GM21447 (cell line): ENCODE results near the gene TPGS1.

ENCODE experiments used
- ATAC-seq: cut with Tn5 transposase; IDR thresholded peaks from one replicate; pipeline ENCODE4 v1.9.1; 2021; ENCODE audit not compliant: unreplicated experiment

TPGS1 gene

DNA sequence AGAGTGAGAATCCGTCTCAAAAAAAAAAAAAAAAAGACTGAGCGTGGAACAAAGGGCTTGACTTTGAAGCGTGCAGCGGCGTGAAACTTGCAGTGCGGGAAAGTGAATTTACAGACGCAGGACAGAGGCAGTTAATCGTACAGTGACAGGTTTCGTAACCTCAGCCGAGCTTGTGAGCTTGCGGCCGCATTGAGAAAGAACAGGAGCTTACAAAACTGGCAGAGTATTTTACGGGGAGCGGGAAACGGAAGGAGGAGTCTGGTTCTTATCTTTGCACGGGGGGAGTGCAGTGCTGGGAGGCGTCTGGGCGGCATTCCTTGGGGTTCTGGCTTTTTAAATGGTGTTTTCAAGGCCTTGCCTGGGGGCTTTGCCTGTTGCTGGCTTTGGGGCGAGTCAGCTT lies 59.1 kb downstream of the TPGS1 start:
- ATAC-seq: no peak

DNA sequence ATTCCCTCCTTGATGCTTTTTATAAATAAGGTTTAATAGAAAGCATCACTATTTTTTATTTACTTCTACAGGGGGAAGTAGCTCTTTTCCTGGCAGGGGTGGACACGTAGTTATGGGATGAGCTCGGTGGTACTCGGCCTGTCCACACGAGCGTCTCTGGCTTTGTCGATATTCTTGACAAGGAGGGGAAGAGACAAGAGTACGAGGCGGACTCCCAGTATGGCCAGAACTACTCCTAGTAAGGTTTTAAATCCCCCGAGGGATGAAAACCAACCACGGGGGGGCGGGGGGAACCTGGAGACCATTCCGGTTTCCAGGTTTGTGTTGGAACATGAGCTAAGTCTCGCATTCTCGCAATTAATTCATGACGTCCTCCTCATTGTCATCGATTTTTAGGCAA lies 59.5 kb downstream of the TPGS1 start:
- ATAC-seq: no peak

DNA sequence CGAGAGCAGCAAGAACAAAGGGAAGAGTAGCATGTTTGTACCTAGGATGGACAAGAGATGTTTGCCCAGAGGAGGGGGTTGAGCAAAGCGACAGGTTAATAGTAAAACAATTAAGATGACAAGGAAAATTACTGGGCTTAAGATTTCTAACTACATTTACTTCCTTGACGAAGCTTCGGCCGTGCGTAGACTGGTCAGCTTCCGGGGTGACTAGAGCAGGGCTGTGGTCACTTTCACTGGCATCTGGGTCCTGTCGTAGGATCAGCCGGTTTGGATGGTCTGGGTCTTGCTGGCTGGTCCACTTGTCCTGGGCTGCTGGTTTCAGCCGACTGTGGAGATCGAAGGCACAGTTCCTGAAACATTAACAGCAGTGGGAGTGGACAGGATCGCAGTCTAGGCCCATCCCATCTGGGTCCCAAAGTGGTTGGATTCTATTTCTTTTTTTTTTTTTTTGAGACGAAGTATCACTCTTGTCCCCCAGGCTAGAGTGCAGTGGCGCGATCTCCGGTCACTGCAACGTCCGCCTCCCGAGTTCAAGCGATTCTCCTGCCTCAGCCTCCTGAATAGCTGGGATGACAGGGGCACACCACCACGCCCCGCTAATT lies 60.1 kb downstream of the TPGS1 start:
- ATAC-seq: no peak
